Thoracic aorta (tissue), 2 donors: ENCODE measurements around the gene CDH26. TPM values are rescaled to one million over a fixed set of nuclear protein-coding genes. Genes with fewer than 3 reads are reported as not detected.

Experiments used
- ATAC-seq: fragments of 150-250 bp; one replicate; pipeline ENCODE4 v1.8.0; 2017; ENCODE audit warnings: low read depth; ENCODE audit not compliant: insufficient number of reproducible peaks, low FRiP score
- DNase-seq: peaks from one replicate; pipeline ENCODE4 v3.0.0-alpha.2; 2020; ENCODE audit warnings: low spot score
- H3K27ac ChIP-seq, 2 donors: fragments of 200-600 bp; sonication (generic); 1 replicate in 1 of 2; 2 replicates in 1 of 2; pipeline ENCODE4 v1.5.1; 2016; ENCODE audit warnings: mild to moderate bottlenecking in 2 of 2, moderate library complexity in 2 of 2
- H3K27me3 ChIP-seq: fragments of 200-600 bp; sonication (generic); replicated peaks from 2 replicates; pipeline ENCODE4 v1.6.0; 2016; ENCODE audit warnings: mild to moderate bottlenecking; ENCODE audit not compliant: insufficient read depth
- H3K36me3 ChIP-seq: fragments of 200-600 bp; sonication (generic); one replicate; pipeline ENCODE4 v1.5.1; 2016
- H3K4me1 ChIP-seq, 2 donors: fragments of 200-600 bp; sonication (generic); 1 replicate in 1 of 2; 2 replicates in 1 of 2; pipeline versions ENCODE4 v1.5.1 to v1.6.0; 2016; ENCODE audit warnings: low read depth in 2 of 2, mild to moderate bottlenecking in 1 of 2; ENCODE audit not compliant: control insufficient read depth in 1 of 2
- H3K4me3 ChIP-seq: fragments of 200-600 bp; sonication (generic); 2 replicates; pipeline ENCODE4 v1.5.1; 2016; ENCODE audit warnings: mild to moderate bottlenecking
- H3K9me3 ChIP-seq: fragments of 200-600 bp; sonication (generic); 2 replicates; pipeline ENCODE4 v1.5.1; 2016
- CTCF ChIP-seq: fragments of 200-600 bp; sonication (generic); IDR thresholded peaks from one replicate; pipeline ENCODE4 v1.5.1; 2019; ENCODE audit warnings: antibody characterized with exemption
- total RNA-seq, 2 donors: library from RNA; depleted of rRNA; stranded (reverse); fragments of >200 nt; gene quantifications; one replicate each; pipeline versions ENCODE4 v1.1.0 to v1.2.3, GENCODE V29; 2016

CDH26 gene
- total RNA-seq, 2 donors from 2014 or later: 2.3 to 2.5 TPM

- no peak for ATAC-seq
- Histone ChIP-seq H3K27ac (peak overlapping the region; percentile 25 to 66), H3K9me3 (no peaks in the 10 kb centered on the region), H3K27me3 (no peaks in the 10 kb centered on the region), H3K36me3 (no peaks in the 10 kb centered on the region), H3K4me3 (peak overlapping the region; percentile 61), H3K4me1 (peaks cover 10 to 31% of the 10 kb centered on the region in 2 donors)
- no peak for TF ChIP-seq CTCF
- DNase-seq: no peak
Measured at GRCh38 chr20:60062431-60063047, 104.3 kb downstream of the CDH26 start.

GRCh38 chr20:60063048-60063451, 104.8 kb downstream of the CDH26 start:
- Histone ChIP-seq H3K27me3 (no peaks in the 10 kb centered on the region), H3K27ac (peak overlapping the region; percentile 25 to 66), H3K4me1 (peaks cover 10 to 26% of the 10 kb centered on the region in 2 donors), H3K36me3 (no peaks in the 10 kb centered on the region), H3K9me3 (no peaks in the 10 kb centered on the region), H3K4me3 (peak overlapping the region; percentile 61)
- TF ChIP-seq CTCF: no peak
- no peak for DNase-seq
- no peak for ATAC-seq

- Histone ChIP-seq H3K9me3 (no peaks in the 10 kb centered on the region), H3K27ac (peak overlapping the region; percentile 25 to 66), H3K36me3 (no peaks in the 10 kb centered on the region), H3K4me1 (peaks cover 10 to 20% of the 10 kb centered on the region in 2 donors), H3K4me3 (no peak overlapping the region), H3K27me3 (no peaks in the 10 kb centered on the region)
- no peak for ATAC-seq
- no peak for DNase-seq
- no peak for TF ChIP-seq CTCF
Measured at GRCh38 chr20:60063739-60064380, 105.6 kb downstream of the CDH26 start.

Other genes starting within 250 kb of the CDH26 start
- gene SYCP2, start 24.8 kb upstream of the CDH26 start, total RNA-seq: under 1 TPM; 0.71 to 0.95 TPM
- gene PPP1R3D, start 18.1 kb upstream of the CDH26 start, total RNA-seq: 10 to 100 TPM; 10.5 to 13.0 TPM
- gene FAM217B, start 18.0 kb upstream of the CDH26 start, total RNA-seq: 10 to 100 TPM; 11.9 to 15.4 TPM